ENCODE data around the gene CHTOP. TPM values are rescaled to one million over a fixed set of nuclear protein-coding genes. Genes with fewer than 3 reads are reported as not detected.
"Not testable (repeated sequence)": the region's sequence is repeated elsewhere in the genome, so short reads cannot be mapped to it uniquely, and the experiment has no call there.

Gene CHTOP
- polyA plus RNA-seq, 1 of the 3 experiments (the other 2 are of a cell fraction): 84.9 TPM

GRCh38 chr1:153640213-153640612 is 6.3 kb downstream of the CHTOP start:
- H3K79me2 ChIP-seq (ENCODE audit: insufficient read depth): peaks cover 80% of the 10 kb centered on the region
- H3K27ac ChIP-seq (ENCODE audit: low read depth in 2 of 2, low read length in 1 of 2); H3K4me2 ChIP-seq; POLR2A ChIA-PET; H3K27me3 ChIP-seq (ENCODE audit: insufficient read depth); DNase-seq; H4K20me1 ChIP-seq (ENCODE audit: insufficient read depth); H3K9me3 ChIP-seq; H2AFZ ChIP-seq (ENCODE audit: low read depth); H3K4me1 ChIP-seq (ENCODE audit: control insufficient read depth in 1 of 2, insufficient read depth in 2 of 2, low read depth in 1 of 2, low read length in 1 of 2); H3K9ac ChIP-seq; H3K9me2 ChIP-seq; H3K4me3 ChIP-seq (ENCODE audit: low read depth in 2 of 2, low read length in 1 of 2): not testable (repeated sequence)
- H3F3A ChIP-seq (replicated peaks; ENCODE audit: insufficient read depth): peaks cover 28% of the 10 kb centered on the region
- WGBS (ENCODE audit: low lambda C conversion rate): 99% methylated on average over 5 of the region's 5 CpGs
- CTCF ChIA-PET: interaction anchor here (1.0 to 3.3 kb wide), 4 partner anchors 15 to 68 kb away, joined by 3 to 13 read pairs (median 8); no protein-coding TSS in a partner anchor
- H3K36me3 ChIP-seq (replicated peaks in 1 of 2; ENCODE audit: control insufficient read depth in 1 of 2, insufficient read depth in 2 of 2, low read length in 1 of 2): peaks cover 83 to 95% of the 10 kb centered on the region in 2 experiments

GRCh38 chr1:153640861-153641260 is 7.0 kb downstream of the CHTOP start:
- WGBS (ENCODE audit: low lambda C conversion rate): 84% methylated on average over 6 of the region's 6 CpGs
- ChIA-PET POLR2A (no interaction called here), CTCF (interaction anchor here (1.0 to 1.2 kb wide), 2 partner anchors 14 to 42 kb away, joined by 3 to 4 read pairs; no protein-coding TSS in a partner anchor)

GRCh38 chr1:153642161-153642560 is 8.3 kb downstream of the CHTOP start:
- Histone ChIP-seq H3K36me3 (replicated peaks in 1 of 2; ENCODE audit: control insufficient read depth in 1 of 2, insufficient read depth in 2 of 2, low read length in 1 of 2) (peaks cover 82 to 92% of the 10 kb centered on the region in 2 experiments), H3K79me2 (ENCODE audit: insufficient read depth) (peaks cover 60% of the 10 kb centered on the region), H3K9ac (no peak overlapping the region), H3K4me3 (ENCODE audit: low read depth in 2 of 2, low read length in 1 of 2) (no peak overlapping the region), H3K9me2 (no peaks in the 10 kb centered on the region), H3K4me2 (no peak overlapping the region), H4K20me1 (ENCODE audit: insufficient read depth) (no peaks in the 10 kb centered on the region), H3K4me1 (ENCODE audit: control insufficient read depth in 1 of 2, insufficient read depth in 2 of 2, low read depth in 1 of 2, low read length in 1 of 2) (no peaks in the 10 kb centered on the region), H3K27ac (ENCODE audit: low read depth in 2 of 2, low read length in 1 of 2) (no peak overlapping the region), H3F3A (replicated peaks; ENCODE audit: insufficient read depth) (peaks cover 36% of the 10 kb centered on the region), H2AFZ (ENCODE audit: low read depth) (no peak overlapping the region), H3K27me3 (ENCODE audit: insufficient read depth) (no peaks in the 10 kb centered on the region), H3K9me3 (no peaks in the 10 kb centered on the region)
- CTCF ChIA-PET: no interaction called here
- POLR2A ChIA-PET: no interaction called here
- WGBS (ENCODE audit: low lambda C conversion rate): 92% methylated on average over 11 of the region's 11 CpGs
- no peak for DNase-seq
- no peak for TF ChIP-seq GATA2 (CRISPR knock-in tag; IDR thresholded peaks at IDR 0.05)
- TF ChIP-seq ZBTB33 (IDR thresholded peaks at IDR 0.05; ENCODE audit: borderline replicate concordance, low read depth): no peak
- TF ChIP-seq RXRA (IDR thresholded peaks at IDR 0.05; ENCODE audit: borderline replicate concordance, low read depth): no peak
- no peak for TF ChIP-seq JUND (IDR thresholded peaks at IDR 0.05)
- TF ChIP-seq CTCF (IDR thresholded peaks at IDR 0.05): no peak
- TF ChIP-seq NFIC (IDR thresholded peaks at IDR 0.05; ENCODE audit: borderline replicate concordance): no peak
- TF ChIP-seq CHD2 (IDR thresholded peaks at IDR 0.05; ENCODE audit: low read length, partially characterized antibody): no peak
- TF ChIP-seq RCOR1 (IDR thresholded peaks at IDR 0.05; ENCODE audit: low read length): no peak
- TF ChIP-seq USF2 (IDR thresholded peaks at IDR 0.05; ENCODE audit: borderline replicate concordance, low read depth, low read length): no peak
- no peak for TF ChIP-seq RAD21 (IDR thresholded peaks at IDR 0.05; ENCODE audit: low read length)
- TF ChIP-seq GABPA (IDR thresholded peaks at IDR 0.05; ENCODE audit: low read depth): no peak

More at GRCh38 chr1:153640861-153641260, 7.0 kb downstream of the CHTOP start:
- H3K27me3 ChIP-seq (ENCODE audit: insufficient read depth): no peaks in the 10 kb centered on the region
- H3K4me3 ChIP-seq (ENCODE audit: low read depth in 2 of 2, low read length in 1 of 2): no peak overlapping the region
- no peaks in the 10 kb centered on the region for H3K9me2 ChIP-seq
- H3K79me2 ChIP-seq (ENCODE audit: insufficient read depth): peaks cover 73% of the 10 kb centered on the region
- no peak for DNase-seq
- TF ChIP-seq SMC3 (IDR thresholded peaks at IDR 0.05; ENCODE audit: low read depth, low read length): no peak
- TF ChIP-seq MXI1 (IDR thresholded peaks at IDR 0.05; ENCODE audit: low read depth, low read length): no peak
- TF ChIP-seq GABPA (IDR thresholded peaks at IDR 0.05; ENCODE audit: low read depth): no peak
- no peak for TF ChIP-seq FOSL2 (IDR thresholded peaks at IDR 0.05; ENCODE audit: borderline replicate concordance, low read depth)
- no peak for TF ChIP-seq EP300 (IDR thresholded peaks at IDR 0.05; ENCODE audit: borderline replicate concordance in 1 of 2, low read depth in 1 of 2, low read length in 1 of 2)
- no peak for TF ChIP-seq TEAD4 (IDR thresholded peaks at IDR 0.05; ENCODE audit: borderline replicate concordance, insufficient read depth)
- no peak for TF ChIP-seq YY1 (IDR thresholded peaks at IDR 0.05; ENCODE audit: low read depth)
- TF ChIP-seq NFIC (IDR thresholded peaks at IDR 0.05; ENCODE audit: borderline replicate concordance): no peak
- no peak for TF ChIP-seq CHD2 (IDR thresholded peaks at IDR 0.05; ENCODE audit: low read length, partially characterized antibody)
- TF ChIP-seq PBX3 (IDR thresholded peaks at IDR 0.05): no peak
- H3K4me1 ChIP-seq (ENCODE audit: control insufficient read depth in 1 of 2, insufficient read depth in 2 of 2, low read depth in 1 of 2, low read length in 1 of 2): no peaks in the 10 kb centered on the region; a peak in 1 of 4 replicates
- no peaks in the 10 kb centered on the region; the same call in 1 of the 2 replicates for H4K20me1 ChIP-seq (ENCODE audit: insufficient read depth)
- no peak overlapping the region for H3K9ac ChIP-seq
- no peak overlapping the region for H3K4me2 ChIP-seq
- H3K27ac ChIP-seq (ENCODE audit: low read depth in 2 of 2, low read length in 1 of 2): no peak overlapping the region
- peaks cover 34% of the 10 kb centered on the region for H3F3A ChIP-seq (replicated peaks; ENCODE audit: insufficient read depth)
- no peaks in the 10 kb centered on the region for H3K9me3 ChIP-seq
- H3K36me3 ChIP-seq (replicated peaks in 1 of 2; ENCODE audit: control insufficient read depth in 1 of 2, insufficient read depth in 2 of 2, low read length in 1 of 2): peaks cover 90 to 96% of the 10 kb centered on the region in 2 experiments
- H2AFZ ChIP-seq (ENCODE audit: low read depth): no peak overlapping the region
